ENCODE results near the gene GRK2. TPM values are rescaled to one million over a fixed set of nuclear protein-coding genes. Genes with fewer than 3 reads are reported as not detected.

Gene GRK2
- total and polyA plus RNA-seq, 2 donors (not counting 1 experiment from before 2014, with no cell fraction given): 294 to 534 TPM

DNA sequence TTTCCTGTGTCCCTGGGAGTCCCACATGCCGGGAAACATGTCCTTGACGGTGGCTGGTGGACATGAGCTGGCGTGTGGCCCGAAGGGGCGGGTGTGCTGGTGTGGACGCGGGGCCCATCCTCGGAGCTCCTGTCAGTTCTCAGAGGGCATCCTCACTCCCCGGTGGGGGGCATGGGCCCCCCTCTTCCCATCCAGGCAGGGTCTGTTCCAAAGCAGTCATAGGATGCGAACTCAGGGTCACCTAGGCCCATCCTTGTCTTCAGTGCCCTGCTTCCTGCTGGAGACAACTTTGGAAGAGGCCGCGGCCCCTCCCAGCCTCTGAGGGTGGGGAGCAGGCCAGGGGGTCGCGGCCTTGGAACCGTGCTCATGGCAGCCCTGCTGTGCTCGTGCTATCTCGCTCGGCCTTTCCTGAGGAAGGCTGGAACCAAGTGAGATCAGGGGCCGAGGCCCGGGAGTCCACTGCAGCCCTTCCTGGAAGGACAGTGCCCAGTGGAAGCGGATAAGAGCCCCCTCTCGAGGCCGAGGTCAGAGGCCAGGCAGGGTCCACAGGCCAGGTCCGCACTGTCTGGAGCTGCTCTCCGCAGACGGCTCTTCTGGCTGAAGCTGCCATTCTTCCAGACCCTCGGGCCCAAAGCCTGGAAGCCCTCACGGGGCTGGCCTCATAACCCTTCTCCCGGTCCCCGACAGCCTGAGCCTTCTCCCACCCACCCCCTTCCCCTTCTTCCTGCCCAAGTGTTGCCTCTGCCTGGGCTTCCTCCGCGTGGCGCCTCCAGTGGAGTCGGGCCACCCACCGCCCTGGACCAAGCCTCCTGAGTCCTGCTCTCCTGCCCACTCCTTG, 8.7 kb downstream of the GRK2 start:
- H3K27me3 ChIP-seq (replicated peaks in 1 of 4; ENCODE audit: control extremely low read depth in 1 of 4, control insufficient read depth in 3 of 4, insufficient read depth in 4 of 4, low read length in 3 of 4): no peaks in the 10 kb centered on the region
- peaks cover 0 to 76% of the 10 kb centered on the region in 2 experiments for H3K36me3 ChIP-seq (replicated peaks in 1 of 2; ENCODE audit: control extremely low read depth in 1 of 2, control insufficient read depth in 1 of 2, extremely low read depth in 1 of 2, insufficient read depth in 2 of 2, low read length in 1 of 2)
- H3K9ac ChIP-seq (ENCODE audit: low read length): peak overlapping the region; percentile 18
- intact Hi-C loops (cut with micrococcal nuclease): no loop called here
- H2AFZ ChIP-seq (ENCODE audit: insufficient read depth, low read depth, low read length, poor library complexity, severe bottlenecking): no peak overlapping the region
- POLR2A ChIA-PET: interaction anchor here (1.7 to 2.0 kb wide), 2 partner anchors 13 to 78 kb away, joined by 4 to 13 read pairs; partner anchors contain the start of gene ANKRD13D
- peaks cover 95% of the 10 kb centered on the region for H3K4me1 Mint-ChIP-seq
- no peaks in the 10 kb centered on the region for H3K9me3 Mint-ChIP-seq (ENCODE audit: insufficient read depth)
- peaks cover 100% of the 10 kb centered on the region for H3K79me2 ChIP-seq (ENCODE audit: control insufficient read depth, insufficient read depth, low read length)
- WGBS (ENCODE audit: insufficient coverage): 49% methylated on average over 34 of the region's 35 CpGs
- ATAC-seq (ENCODE audit: low read depth) (no peak), DNase-seq (no peak)
- peak overlapping the region; percentile 98 for H3K27ac Mint-ChIP-seq
- peak overlapping the region; percentile 92 for H3K4me2 ChIP-seq (replicated peaks; ENCODE audit: low read depth, low read length, poor library complexity, severe bottlenecking)
- H3K27me3 Mint-ChIP-seq: no peaks in the 10 kb centered on the region
- TF ChIP-seq EZH2 (IDR thresholded peaks at IDR 0.05; ENCODE audit: borderline replicate concordance, insufficient read depth, low read depth, low read length, poor library complexity, severe bottlenecking): no peak
- no peak for TF ChIP-seq CTCF (IDR thresholded peaks at IDR 0.05)
- H3K4me3 ChIP-seq (ENCODE audit: control extremely low read depth in 1 of 5, extremely low read depth in 1 of 5, insufficient read depth in 1 of 5, low read depth in 2 of 5, low read length in 4 of 5): no peak overlapping the region
- peaks cover 98 to 99% of the 10 kb centered on the region in 2 donors for H3K4me1 ChIP-seq (ENCODE audit: control insufficient read depth in 2 of 2, insufficient read depth in 2 of 2, low read length in 2 of 2)
- peak overlapping the region; percentile 76 to 82 for H3K27ac ChIP-seq (ENCODE audit: low read length in 2 of 2)
- CTCF ChIA-PET: interaction anchor here (0.9 to 5.5 kb wide), 4 partner anchors 7 to 42 kb away, joined by 3 to 46 read pairs (median 5); partner anchors contain the start of gene GRK2
- peaks cover 75% of the 10 kb centered on the region for H4K20me1 ChIP-seq (ENCODE audit: control insufficient read depth, insufficient read depth, low read length, poor library complexity, severe bottlenecking)
- no peaks in the 10 kb centered on the region for H3K9me3 ChIP-seq (ENCODE audit: control extremely low read depth in 1 of 3, control insufficient read depth in 2 of 3, insufficient read depth in 1 of 3, low read length in 2 of 3)
- peak overlapping the region; percentile 74 for H3K4me3 Mint-ChIP-seq

All from B cell (primary cell).